GM12801 (cell line): Measurements from ENCODE around the gene METTL25B.

ENCODE experiments used
- CTCF ChIP-seq: IDR thresholded peaks from one replicate; pipeline ENCODE4 v1.5.1; 2011; ENCODE audit warnings: control low read depth; ENCODE audit not compliant: insufficient read length; ENCODE audit errors: extremely low read depth

METTL25B gene

DNA sequence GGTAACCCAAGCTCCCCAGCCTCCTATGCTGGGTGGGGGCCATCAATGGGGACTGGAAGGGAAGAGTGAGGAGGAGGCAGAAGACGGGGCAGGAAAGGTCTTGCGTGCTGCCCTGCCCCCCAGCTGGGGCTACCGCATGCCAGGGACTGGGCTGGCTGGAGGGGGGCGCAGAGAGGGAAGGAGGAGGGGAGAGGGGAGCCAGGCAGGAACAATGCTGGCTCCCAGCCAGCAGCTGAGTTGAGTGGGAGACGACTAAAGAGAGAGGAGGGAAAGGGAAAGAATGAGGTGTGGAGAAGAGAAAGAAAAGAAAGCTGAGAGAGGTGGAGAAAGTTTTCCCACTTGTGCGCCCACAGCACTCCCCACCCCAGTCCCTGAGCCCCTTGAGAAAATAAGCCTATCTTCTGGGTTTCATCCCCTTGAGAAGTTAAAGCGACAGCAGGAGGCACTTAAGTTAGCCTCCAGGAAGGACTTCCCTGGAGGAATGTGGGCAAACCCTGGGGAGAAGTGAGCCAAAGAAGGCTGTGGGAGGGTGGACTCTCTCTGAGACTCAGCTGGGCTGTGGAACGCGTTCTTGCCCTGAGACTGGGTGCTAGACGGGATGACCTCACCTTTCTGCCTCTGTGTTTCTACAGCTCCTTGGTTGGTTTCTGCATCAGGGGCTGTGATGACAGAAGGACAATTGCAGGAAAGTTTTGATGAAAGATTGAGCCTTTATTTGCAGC, 38.2 kb upstream of the METTL25B start:
- TF ChIP-seq CTCF: no peak

DNA sequence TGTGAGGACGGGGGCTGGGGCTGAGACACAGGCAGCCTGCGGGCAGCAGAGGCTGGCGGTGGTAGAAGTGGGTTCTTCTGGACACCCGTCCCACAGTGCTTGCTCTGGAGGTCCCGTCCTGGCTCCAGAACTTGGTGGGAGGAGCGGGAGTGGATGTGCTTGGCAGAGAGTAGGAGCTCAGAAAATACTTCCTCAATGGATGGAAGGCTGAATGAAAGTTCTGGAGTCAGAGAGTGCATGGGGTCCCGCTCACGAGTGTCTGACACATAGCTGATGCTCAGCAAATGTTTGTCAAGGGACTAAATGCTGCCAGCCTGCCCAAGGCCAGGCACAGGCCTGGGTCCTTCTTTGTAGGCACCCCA, 37.6 kb upstream of the METTL25B start:
- TF ChIP-seq CTCF: no peak

DNA sequence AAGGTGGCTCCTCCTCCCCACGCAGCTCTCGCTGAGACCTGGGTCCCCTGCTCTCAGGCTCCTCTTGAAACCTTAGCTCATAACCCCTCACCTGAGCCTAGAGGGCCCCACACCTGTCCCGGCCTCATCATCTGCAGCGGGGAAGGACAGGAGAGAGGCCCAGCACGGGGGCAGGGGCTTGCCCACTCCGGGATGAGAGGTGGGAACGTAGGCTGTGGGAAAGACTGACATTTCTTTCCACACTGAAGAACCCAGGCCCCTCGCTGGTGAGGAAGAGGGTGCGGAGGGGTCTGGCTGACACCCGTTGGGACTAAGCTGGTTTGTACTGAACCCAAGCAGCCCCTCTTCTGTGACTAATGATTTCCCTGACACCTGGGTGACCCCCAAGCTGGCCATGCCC, 37.1 kb upstream of the METTL25B start:
- no peak for TF ChIP-seq CTCF

DNA sequence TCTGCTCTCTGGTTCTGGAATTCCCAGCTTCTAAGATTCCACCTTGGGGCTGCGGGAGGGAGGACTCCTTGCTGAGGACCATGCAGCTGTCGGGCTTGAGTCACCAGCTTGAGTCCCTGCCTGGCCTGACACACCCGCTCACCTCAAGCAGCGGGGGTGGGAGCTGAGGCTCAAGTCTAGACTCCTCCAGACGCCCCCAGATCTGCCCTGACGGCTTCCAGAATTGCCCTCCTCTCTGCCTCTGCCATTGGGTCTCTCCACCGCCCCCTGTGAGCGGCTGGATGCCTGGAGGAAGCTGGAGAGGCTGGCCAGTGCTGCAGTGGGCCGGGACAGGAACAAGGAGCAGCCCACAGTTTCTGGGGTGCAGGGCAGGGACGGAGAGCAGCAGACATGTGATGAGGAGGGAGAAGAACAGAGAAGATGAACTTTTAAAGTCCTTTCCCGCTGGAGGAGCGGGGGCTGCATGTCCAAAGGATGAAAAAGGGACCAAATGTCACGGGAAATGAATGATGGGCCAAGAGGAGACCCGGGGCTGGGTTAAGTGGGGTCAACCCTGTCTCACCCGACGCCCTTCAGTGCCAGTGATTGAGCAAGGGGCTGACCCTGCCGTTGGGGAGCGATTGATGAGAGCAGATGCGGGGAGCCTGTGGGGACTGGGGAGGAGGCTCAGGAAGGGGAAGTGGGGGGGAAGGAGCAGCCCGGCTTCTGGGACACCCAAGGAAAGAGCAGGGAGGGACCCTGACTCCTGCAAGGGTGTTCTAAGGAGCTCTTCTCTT, 36.4 kb upstream of the METTL25B start:
- no peak for TF ChIP-seq CTCF

- no peak for TF ChIP-seq CTCF
Observed at GRCh38 chr1:156692441-156692924, 35.8 kb upstream of the METTL25B start.

- no peak for TF ChIP-seq CTCF
Observed at GRCh38 chr1:156692925-156693847, 35.1 kb upstream of the METTL25B start.
